K562 (cell line): ENCODE results near the gene PPP1R15A. TPM values are rescaled to one million over a fixed set of nuclear protein-coding genes. Genes with fewer than 3 reads are reported as not detected.

ENCODE experiments used
- ATF6 ChIP-seq: sonication (generic); formaldehyde crosslinking; IDR thresholded peaks from 2 replicates; pipeline ENCODE4 v1.4.0; 2020; ENCODE audit warnings: mild to moderate bottlenecking, missing genetic modification reagents
- BRD9 ChIP-seq: fragments of 450-650 bp; IDR thresholded peaks from 2 replicates; pipeline ENCODE4 v1.6.1; 2018; ENCODE audit warnings: low read depth; ENCODE audit not compliant: partially characterized antibody
- E2F1 ChIP-seq: sonication (generic); formaldehyde crosslinking; IDR thresholded peaks from 2 replicates; pipeline ENCODE4 v1.8.1; 2023; ENCODE audit warnings: mild to moderate bottlenecking, missing genetic modification reagents, moderate library complexity
- ETV6 ChIP-seq, 3 experiments: fragments of 150-350 bp in 1 of 3; sonication (generic) in 1 of 3; formaldehyde crosslinking in 1 of 3; IDR thresholded peaks; 2 replicates each; pipeline versions ENCODE4 v1.6.1 to v1.8.0; 2014 to 2022; ENCODE audit warnings: borderline replicate concordance in 2 of 3, low read depth in 2 of 3, antibody characterized with exemption in 1 of 3, low read length in 1 of 3, mild to moderate bottlenecking in 1 of 3, missing genetic modification reagents in 1 of 3
- GABPB2 ChIP-seq: fragments of 250-450 bp; sonication (Bioruptor Pico); conservative IDR thresholded peaks from 2 replicates; pipeline ENCODE4 v1.5.1; 2021; ENCODE audit warnings: mild to moderate bottlenecking
- NCOA4 ChIP-seq: fragments of 450-650 bp; IDR thresholded peaks from 2 replicates; pipeline ENCODE4 v1.6.1; 2018; ENCODE audit warnings: mild to moderate bottlenecking; ENCODE audit not compliant: partially characterized antibody
- ZNF212 ChIP-seq: fragments of 450-650 bp; formaldehyde crosslinking; IDR thresholded peaks from 2 replicates; pipeline ENCODE4 v1.4.0; 2020; ENCODE audit warnings: mild to moderate bottlenecking
- ZNF407 ChIP-seq: fragments of 450-650 bp; IDR thresholded peaks from 2 replicates; pipeline ENCODE4 v1.6.1; 2016; ENCODE audit warnings: low read depth
- ZNF511 ChIP-seq: sonication (generic); formaldehyde crosslinking; IDR thresholded peaks from 2 replicates; pipeline ENCODE4 v1.8.0; 2022; ENCODE audit warnings: mild to moderate bottlenecking, missing genetic modification reagents
- ZNF518B ChIP-seq: fragments of 250-450 bp; sonication (Bioruptor Pico); IDR thresholded peaks from 2 replicates; pipeline ENCODE4 v1.5.0; 2021; ENCODE audit warnings: mild to moderate bottlenecking, moderate library complexity
- polyA plus RNA-seq, 8 experiments: library from polyadenylated mRNA; depleted of rRNA in 4 of 8; stranded (reverse) in 5 of 8; unstranded in 3 of 8; fragments of >200 nt; fragmentation: Nextera tagmentation in 2 of 8; fragmentation: Illumina TruSeq in 1 of 8; extraction: Ambion mirVana in 2 of 8; extraction: Trizol in 1 of 8; gene quantifications; 2 replicates each; pipeline versions ENCODE4 v1.2.1 to v1.2.3, GENCODE V29; 2011 to 2014; ENCODE audit warnings: inconsistent platforms in 1 of 8, missing spikeins in 1 of 8
- total RNA-seq, 7 experiments: library from RNA; depleted of rRNA in 6 of 7; stranded (reverse); fragments of >200 nt in 6 of 7; fragmentation: Illumina TruSeq in 2 of 7; extraction: Trizol in 2 of 7; gene quantifications; 2 replicates each; pipeline versions ENCODE4 v1.2.1 to v1.2.3, GENCODE V29; 2011 to 2021; ENCODE audit warnings: low replicate concordance in 1 of 7

The PPP1R15A gene
- total and polyA plus RNA-seq, 9 of the 15 experiments (the other 6 are each of a cell fraction or from before 2014, with no cell fraction given) = 0.42 to 73.7 (median 44.0) TPM

- TF ChIP-seq ETV6 (IDR thresholded peaks at IDR 0.05; ENCODE audit: borderline replicate concordance in 1 of 2, low read depth in 2 of 2, low read length in 1 of 2) (no peak), ETV6 (CRISPR knock-in tag; IDR thresholded peaks at IDR 0.05; ENCODE audit: borderline replicate concordance) (no peak), ZNF212 (CRISPR knock-in tag) (no peak), ZNF407 (no peak), BRD9 (no peak), GABPB2 (CRISPR knock-in tag) (no peak), NCOA4 (no peak), ATF6 (no peak), E2F1 (no peak), ZNF518B (CRISPR knock-in tag) (no peak), ZNF511 (CRISPR knock-in tag) (no peak)
Observed at GRCh38 chr19:48844472-48844871, 27.7 kb upstream of the PPP1R15A start (continued).
